Measurements from ENCODE around the gene WNT4. TPM values are rescaled to one million over a fixed set of nuclear protein-coding genes. Genes with fewer than 3 reads are reported as not detected.

WNT4 gene
- total and polyA plus RNA-seq, 9 of the 15 experiments (the other 6 are each of a cell fraction or from before 2014, with no cell fraction given), result 0.01 TPM; not detected in 8

DNA sequence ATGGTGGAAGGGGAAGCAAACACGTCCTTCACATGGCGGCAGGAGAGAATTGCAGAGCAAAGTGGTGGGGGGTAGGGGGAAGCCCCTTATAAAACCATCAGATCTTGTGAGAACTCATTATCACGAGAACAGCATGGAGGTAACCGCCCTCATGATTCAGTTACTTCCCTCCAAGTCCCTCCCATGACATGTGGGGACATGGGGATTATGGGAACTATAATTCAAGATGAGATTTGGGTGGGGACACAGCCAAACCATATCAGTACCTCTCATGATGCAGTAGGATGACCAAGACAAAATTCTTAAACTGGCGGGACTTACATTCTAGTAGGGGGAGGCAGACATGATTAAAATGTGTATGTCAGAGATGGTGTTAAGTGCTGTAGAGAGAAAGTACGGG, 38.8 kb downstream of the WNT4 start (continued):
- TF ChIP-seq, protein P1, sequence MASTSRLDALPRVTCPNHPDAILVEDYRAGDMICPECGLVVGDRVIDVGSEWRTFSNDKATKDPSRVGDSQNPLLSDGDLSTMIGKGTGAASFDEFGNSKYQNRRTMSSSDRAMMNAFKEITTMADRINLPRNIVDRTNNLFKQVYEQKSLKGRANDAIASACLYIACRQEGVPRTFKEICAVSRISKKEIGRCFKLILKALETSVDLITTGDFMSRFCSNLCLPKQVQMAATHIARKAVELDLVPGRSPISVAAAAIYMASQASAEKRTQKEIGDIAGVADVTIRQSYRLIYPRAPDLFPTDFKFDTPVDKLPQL (IDR thresholded peaks at IDR 0.05; ENCODE audit: extremely low read depth, insufficient read length), result no peak
- TF ChIP-seq ARID1B (IDR thresholded peaks at IDR 0.05), result peak; percentile 61
- no peak for TF ChIP-seq RBM17 (IDR thresholded peaks at IDR 0.05; ENCODE audit: borderline replicate concordance, low read depth, low read length)
- TF ChIP-seq TCF7 (IDR thresholded peaks at IDR 0.05; ENCODE audit: borderline replicate concordance), result no peak
- TF ChIP-seq, protein P2, sequence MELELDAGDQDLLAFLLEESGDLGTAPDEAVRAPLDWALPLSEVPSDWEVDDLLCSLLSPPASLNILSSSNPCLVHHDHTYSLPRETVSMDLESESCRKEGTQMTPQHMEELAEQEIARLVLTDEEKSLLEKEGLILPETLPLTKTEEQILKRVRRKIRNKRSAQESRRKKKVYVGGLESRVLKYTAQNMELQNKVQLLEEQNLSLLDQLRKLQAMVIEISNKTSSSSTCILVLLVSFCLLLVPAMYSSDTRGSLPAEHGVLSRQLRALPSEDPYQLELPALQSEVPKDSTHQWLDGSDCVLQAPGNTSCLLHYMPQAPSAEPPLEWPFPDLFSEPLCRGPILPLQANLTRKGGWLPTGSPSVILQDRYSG (tag; conservative IDR thresholded peaks at IDR 0.05; ENCODE audit: low read depth), result no peak
- peak; percentile 2; the same call in 1 of the 2 replicates for TF ChIP-seq EP300 (IDR thresholded peaks at IDR 0.05; ENCODE audit: low read length)
- no peak for TF ChIP-seq GABPB1 (CRISPR knock-in tag; IDR thresholded peaks at IDR 0.05)
- no peak for TF ChIP-seq TEAD2 (tag; IDR thresholded peaks at IDR 0.05)
- no peak for TF ChIP-seq BCOR (IDR thresholded peaks at IDR 0.05)
- TF ChIP-seq, protein P3, sequence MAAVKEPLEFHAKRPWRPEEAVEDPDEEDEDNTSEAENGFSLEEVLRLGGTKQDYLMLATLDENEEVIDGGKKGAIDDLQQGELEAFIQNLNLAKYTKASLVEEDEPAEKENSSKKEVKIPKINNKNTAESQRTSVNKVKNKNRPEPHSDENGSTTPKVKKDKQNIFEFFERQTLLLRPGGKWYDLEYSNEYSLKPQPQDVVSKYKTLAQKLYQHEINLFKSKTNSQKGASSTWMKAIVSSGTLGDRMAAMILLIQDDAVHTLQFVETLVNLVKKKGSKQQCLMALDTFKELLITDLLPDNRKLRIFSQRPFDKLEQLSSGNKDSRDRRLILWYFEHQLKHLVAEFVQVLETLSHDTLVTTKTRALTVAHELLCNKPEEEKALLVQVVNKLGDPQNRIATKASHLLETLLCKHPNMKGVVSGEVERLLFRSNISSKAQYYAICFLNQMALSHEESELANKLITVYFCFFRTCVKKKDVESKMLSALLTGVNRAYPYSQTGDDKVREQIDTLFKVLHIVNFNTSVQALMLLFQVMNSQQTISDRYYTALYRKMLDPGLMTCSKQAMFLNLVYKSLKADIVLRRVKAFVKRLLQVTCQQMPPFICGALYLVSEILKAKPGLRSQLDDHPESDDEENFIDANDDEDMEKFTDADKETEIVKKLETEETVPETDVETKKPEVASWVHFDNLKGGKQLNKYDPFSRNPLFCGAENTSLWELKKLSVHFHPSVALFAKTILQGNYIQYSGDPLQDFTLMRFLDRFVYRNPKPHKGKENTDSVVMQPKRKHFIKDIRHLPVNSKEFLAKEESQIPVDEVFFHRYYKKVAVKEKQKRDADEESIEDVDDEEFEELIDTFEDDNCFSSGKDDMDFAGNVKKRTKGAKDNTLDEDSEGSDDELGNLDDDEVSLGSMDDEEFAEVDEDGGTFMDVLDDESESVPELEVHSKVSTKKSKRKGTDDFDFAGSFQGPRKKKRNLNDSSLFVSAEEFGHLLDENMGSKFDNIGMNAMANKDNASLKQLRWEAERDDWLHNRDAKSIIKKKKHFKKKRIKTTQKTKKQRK (IDR thresholded peaks at IDR 0.05; ENCODE audit: borderline replicate concordance, low read depth, low read length), result no peak
- TF ChIP-seq, protein P4, sequence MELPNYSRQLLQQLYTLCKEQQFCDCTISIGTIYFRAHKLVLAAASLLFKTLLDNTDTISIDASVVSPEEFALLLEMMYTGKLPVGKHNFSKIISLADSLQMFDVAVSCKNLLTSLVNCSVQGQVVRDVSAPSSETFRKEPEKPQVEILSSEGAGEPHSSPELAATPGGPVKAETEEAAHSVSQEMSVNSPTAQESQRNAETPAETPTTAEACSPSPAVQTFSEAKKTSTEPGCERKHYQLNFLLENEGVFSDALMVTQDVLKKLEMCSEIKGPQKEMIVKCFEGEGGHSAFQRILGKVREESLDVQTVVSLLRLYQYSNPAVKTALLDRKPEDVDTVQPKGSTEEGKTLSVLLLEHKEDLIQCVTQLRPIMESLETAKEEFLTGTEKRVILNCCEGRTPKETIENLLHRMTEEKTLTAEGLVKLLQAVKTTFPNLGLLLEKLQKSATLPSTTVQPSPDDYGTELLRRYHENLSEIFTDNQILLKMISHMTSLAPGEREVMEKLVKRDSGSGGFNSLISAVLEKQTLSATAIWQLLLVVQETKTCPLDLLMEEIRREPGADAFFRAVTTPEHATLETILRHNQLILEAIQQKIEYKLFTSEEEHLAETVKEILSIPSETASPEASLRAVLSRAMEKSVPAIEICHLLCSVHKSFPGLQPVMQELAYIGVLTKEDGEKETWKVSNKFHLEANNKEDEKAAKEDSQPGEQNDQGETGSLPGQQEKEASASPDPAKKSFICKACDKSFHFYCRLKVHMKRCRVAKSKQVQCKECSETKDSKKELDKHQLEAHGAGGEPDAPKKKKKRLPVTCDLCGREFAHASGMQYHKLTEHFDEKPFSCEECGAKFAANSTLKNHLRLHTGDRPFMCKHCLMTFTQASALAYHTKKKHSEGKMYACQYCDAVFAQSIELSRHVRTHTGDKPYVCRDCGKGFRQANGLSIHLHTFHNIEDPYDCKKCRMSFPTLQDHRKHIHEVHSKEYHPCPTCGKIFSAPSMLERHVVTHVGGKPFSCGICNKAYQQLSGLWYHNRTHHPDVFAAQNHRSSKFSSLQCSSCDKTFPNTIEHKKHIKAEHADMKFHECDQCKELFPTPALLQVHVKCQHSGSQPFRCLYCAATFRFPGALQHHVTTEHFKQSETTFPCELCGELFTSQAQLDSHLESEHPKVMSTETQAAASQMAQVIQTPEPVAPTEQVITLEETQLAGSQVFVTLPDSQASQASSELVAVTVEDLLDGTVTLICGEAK (IDR thresholded peaks at IDR 0.05), result no peak
- TF ChIP-seq, protein P4 (CRISPR knock-in tag; IDR thresholded peaks at IDR 0.05), result no peak
- no peak for TF ChIP-seq ZNF174 (CRISPR knock-in tag; IDR thresholded peaks at IDR 0.05)
- TF ChIP-seq STAT5A (IDR thresholded peaks at IDR 0.05; ENCODE audit: borderline replicate concordance, low read length), result 0 out of 2 replicates have a peak, but pooled peaks have one; percentile 16
- TF ChIP-seq NFE2 (IDR thresholded peaks at IDR 0.05; ENCODE audit: low read depth), result peak; percentile 62
- no peak for TF ChIP-seq KDM1A (IDR thresholded peaks at IDR 0.05)
